NCI-H1694 (cell line): ENCODE results near the gene CNN2.
A peak's percentile ranks its signal among the peaks of the same experiment; 100 is the strongest.

Source experiments
- DNase-seq: peaks from one replicate; lab custom pipeline; 2025; lab: John Stamatoyannopoulos, UW

CNN2 gene

GRCh38 chr19:995051-995827 is 31.2 kb upstream of the CNN2 start:
- DNase-seq: no peak

GRCh38 chr19:996051-996838 is 30.2 kb upstream of the CNN2 start:
- no peak for DNase-seq

GRCh38 chr19:998064-998463 is 28.3 kb upstream of the CNN2 start:
- no peak for DNase-seq

- no peak for DNase-seq
Measured at GRCh38 chr19:999379-999719, 27.1 kb upstream of the CNN2 start.

- DNase-seq: no peak
Measured at GRCh38 chr19:1000095-1000494, 26.3 kb upstream of the CNN2 start, which contains the start of gene GRIN3B. GRIN3B (plus strand) TSS chr19:1000419; CDS start chr19:1000438, 19 bp downstream.

- no peak for DNase-seq
Measured at GRCh38 chr19:1000591-1001537, 25.5 kb upstream of the CNN2 start.

GRCh38 chr19:1001538-1002166 is 24.8 kb upstream of the CNN2 start:
- peak; percentile 6 for DNase-seq

GRCh38 chr19:1002600-1002999 is 23.8 kb upstream of the CNN2 start:
- no peak for DNase-seq

- DNase-seq: no peak
Measured at GRCh38 chr19:1003283-1003682, 23.1 kb upstream of the CNN2 start.

GRCh38 chr19:1004204-1004802 is 22.1 kb upstream of the CNN2 start:
- DNase-seq: no peak

GRCh38 chr19:1004803-1005664 is 21.4 kb upstream of the CNN2 start:
- no peak for DNase-seq

- DNase-seq: no peak
Measured at GRCh38 chr19:1006711-1007398, 19.6 kb upstream of the CNN2 start.

- DNase-seq: no peak
Measured at GRCh38 chr19:1007399-1008251, 18.8 kb upstream of the CNN2 start.

- no peak for DNase-seq
Measured at GRCh38 chr19:1008268-1009040, 18.0 kb upstream of the CNN2 start.

GRCh38 chr19:1009041-1009980 is 17.1 kb upstream of the CNN2 start:
- no peak for DNase-seq

- no peak for DNase-seq
Measured at GRCh38 chr19:1009981-1010538, 16.3 kb upstream of the CNN2 start.
